Astrocyte of the cerebellum (primary cell): ENCODE measurements around the gene LSG1.
"Not testable (repeated sequence)": the region's sequence is repeated elsewhere in the genome, so short reads cannot be mapped to it uniquely, and the experiment has no call there.

ENCODE experiments used
- DNase-seq: peaks from one replicate; pipeline ENCODE4 v3.0.0-alpha.2; 2011; ENCODE audit warnings: low read depth
- H3K4me3 ChIP-seq: 2 replicates; pipeline ENCODE4 v1.5.1; 2011; ENCODE audit warnings: mild to moderate bottlenecking, low read depth, low read length, moderate library complexity
- in situ Hi-C: cut with HindIII; loops from 2 replicates; pipeline ENCODE4 v1.10.0; 2017; ENCODE audit warnings: low sequenced_read_pairs
- TF ChIP-seq, protein P1 (sequence below): IDR thresholded peaks from 2 replicates; pipeline ENCODE4 v1.5.1; 2012; ENCODE audit warnings: low read length, low read depth, moderate library complexity, mild to moderate bottlenecking; ENCODE audit errors: missing control alignments

Gene LSG1

DNA sequence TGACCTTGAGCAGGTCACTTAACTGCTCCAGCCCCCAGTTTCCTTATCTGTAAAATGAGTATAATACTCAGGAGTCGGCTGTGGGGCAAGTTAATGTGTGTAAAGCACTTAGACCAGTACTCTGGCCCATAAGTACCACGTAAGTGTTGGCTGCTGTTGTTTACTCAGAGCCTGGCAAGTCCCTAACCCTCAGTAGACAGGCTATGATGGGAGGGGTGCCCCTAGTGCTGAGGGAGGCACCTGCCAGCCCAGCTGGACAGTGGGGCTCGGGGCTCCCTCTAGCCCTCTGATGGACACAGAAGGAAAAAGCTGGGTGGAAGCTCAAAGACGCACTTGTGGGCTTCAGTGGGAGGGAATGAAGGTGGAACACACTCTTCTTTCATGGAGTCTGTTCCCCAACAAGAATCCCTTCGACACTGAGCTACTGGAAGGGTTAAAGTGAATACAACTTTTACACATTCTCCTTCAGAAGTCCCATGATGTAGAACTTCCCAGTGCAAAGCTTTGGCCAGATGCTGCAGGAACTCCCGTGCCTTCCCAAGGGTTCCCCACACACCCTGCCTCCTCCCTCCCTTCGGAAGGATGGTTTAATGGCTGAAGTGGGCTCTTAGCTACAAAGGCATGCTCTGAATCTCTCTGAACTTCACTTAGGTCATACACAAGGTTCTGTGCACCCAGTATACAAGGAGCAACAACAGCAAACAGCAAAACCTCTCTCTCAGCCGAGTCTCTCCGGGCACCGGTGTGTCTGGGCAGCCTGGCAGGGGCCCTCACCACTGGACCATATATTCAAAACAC is 64.2 kb downstream of the LSG1 start:
- TF ChIP-seq, protein P1, sequence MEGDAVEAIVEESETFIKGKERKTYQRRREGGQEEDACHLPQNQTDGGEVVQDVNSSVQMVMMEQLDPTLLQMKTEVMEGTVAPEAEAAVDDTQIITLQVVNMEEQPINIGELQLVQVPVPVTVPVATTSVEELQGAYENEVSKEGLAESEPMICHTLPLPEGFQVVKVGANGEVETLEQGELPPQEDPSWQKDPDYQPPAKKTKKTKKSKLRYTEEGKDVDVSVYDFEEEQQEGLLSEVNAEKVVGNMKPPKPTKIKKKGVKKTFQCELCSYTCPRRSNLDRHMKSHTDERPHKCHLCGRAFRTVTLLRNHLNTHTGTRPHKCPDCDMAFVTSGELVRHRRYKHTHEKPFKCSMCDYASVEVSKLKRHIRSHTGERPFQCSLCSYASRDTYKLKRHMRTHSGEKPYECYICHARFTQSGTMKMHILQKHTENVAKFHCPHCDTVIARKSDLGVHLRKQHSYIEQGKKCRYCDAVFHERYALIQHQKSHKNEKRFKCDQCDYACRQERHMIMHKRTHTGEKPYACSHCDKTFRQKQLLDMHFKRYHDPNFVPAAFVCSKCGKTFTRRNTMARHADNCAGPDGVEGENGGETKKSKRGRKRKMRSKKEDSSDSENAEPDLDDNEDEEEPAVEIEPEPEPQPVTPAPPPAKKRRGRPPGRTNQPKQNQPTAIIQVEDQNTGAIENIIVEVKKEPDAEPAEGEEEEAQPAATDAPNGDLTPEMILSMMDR, result no peak
- in situ Hi-C loops, result no loop called here
- H3K4me3 ChIP-seq, result no peak overlapping the region
- DNase-seq, result no peak

DNA sequence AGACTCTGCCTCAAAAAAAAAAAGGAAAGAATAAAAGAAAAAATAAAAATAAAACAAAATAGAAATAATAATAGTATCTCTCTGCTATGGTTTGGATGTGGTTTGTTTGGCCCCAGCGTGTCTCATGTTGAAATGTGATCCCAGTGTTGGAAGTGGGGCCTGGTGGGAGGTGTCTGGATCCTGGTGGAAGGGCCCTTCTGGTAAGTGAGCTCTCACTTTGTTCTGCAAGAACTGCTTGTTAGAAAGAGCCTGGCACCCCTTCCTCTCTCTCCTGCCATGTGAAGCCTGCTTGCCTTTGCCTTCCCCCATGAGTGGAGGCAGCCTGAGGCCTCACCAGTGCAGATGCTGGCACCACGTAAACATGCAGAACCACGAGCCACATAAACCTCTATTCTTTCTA is 65.0 kb downstream of the LSG1 start:
- in situ Hi-C loops, result no loop called here
- no peak overlapping the region for H3K4me3 ChIP-seq
- no peak for DNase-seq
- TF ChIP-seq, protein P1, result no peak

DNA sequence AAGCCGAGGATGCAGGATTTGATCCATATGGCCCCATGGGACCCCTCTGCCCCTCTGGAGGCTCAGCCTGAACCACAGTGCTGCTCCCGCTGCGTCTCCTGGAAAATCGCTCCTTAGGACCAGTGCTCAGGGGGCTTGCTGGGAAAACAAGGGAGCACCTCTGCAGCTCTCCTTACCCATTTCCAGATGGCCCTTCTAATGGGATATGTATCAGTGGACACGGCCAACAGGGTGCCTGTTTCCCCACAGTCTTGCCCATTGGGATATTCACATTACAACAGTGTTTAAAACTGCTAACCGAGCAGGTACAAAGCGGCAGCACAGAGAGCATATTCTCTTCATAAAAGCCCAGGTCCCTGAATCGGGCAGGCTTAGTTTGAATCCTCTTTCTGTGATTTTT is 65.8 kb downstream of the LSG1 start:
- in situ Hi-C loops, result no loop called here
- TF ChIP-seq, protein P1, result no peak

DNA sequence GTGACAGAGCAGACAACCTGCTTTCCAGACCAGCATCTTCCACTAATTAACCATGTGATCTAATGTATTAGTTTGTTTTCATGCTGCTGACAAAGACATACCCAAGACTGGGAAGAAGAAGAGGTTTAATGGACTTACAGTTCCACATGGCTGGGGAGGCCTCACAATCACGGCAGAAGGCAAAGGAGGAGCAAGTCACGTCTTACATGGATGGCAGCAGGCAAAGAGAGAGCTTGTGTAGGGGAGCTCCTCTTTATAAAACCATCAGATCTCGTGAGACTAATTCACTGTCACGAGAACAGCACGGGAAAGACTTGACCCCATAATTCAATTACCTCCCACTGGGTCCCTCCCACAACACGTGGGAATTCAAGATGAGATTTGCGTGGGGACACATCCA is 66.7 kb downstream of the LSG1 start:
- in situ Hi-C loops, H3K4me3 ChIP-seq, DNase-seq: not testable (repeated sequence)

More for the DNA sequence above, 65.8 kb downstream of the LSG1 start:
- DNase-seq, result no peak
- no peak overlapping the region for H3K4me3 ChIP-seq

DNA sequence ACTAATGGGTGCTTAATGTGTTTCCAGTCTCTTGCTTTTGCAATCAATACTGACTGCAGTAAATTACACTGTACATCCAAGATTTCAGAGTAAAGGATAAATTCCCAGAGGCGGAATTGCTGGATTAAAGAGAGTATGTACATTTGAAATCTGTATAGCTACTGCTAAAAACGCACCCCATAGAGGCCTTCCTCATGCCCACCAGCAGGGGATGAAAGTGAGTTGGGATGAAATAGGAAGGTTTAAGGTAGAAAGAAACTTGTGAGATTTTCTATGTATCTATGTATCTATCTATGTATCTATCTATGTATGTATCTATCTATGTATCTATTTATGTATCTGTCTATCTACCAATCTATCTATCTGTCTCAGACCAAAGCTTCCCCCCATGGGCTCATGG is 67.2 kb downstream of the LSG1 start:
- DNase-seq, result no peak
- in situ Hi-C loops, result no loop called here
- no peak overlapping the region for H3K4me3 ChIP-seq
- TF ChIP-seq, protein P1, result peak; percentile 68

DNA sequence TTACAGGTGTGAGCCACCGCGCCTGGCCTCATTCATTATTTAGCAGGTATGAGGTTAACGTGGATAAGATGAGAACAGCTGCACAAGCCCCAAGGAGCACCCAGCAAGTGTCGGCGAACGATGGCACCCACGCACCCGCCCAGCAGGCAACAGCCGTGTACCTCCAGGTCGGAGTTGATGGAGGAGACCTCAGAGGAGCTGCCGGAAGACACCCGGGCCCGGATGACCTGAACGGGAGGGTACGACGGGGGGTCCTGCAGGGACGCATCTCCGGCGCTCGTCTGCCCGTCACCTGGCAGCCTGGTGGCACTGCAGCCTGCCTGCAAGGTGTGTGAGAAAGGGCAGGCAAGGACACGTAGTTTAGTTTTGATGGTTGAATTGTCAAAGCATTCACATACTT is 67.9 kb downstream of the LSG1 start:
- in situ Hi-C loops, result no loop called here
- TF ChIP-seq, protein P1, result no peak
- no peak for DNase-seq
- H3K4me3 ChIP-seq, result no peak overlapping the region

DNA sequence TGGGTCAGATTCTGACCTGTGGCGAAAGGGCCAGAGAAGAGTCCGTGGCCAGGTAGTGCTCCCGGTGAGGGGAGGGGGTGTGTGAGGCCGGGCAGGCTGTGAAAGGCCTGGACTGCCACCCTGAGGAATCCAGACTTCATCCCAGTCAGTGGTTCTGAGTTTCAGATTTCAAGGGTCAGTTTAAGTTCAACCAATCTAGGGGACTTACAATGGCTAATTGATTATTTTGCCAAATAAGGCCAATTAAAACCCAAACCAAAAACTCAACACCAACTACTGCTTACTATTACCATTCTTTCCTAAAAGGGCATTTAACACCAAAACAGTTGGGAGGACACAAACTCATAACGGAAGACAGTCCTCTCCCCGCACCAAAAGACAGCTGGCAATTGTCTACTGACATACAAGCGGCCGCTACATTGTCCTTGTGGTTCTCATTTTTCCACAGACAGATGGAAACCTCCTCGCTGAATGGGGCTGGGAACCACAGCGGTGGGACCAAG is 69.3 kb downstream of the LSG1 start:
- in situ Hi-C loops, result no loop called here
- no peak overlapping the region for H3K4me3 ChIP-seq
- TF ChIP-seq, protein P1, result peak; percentile 7
- no peak for DNase-seq
